ENCODE measurements around the gene WAS.

- TF ChIP-seq POLR2A (IDR thresholded peaks at IDR 0.05) (no peak), CTCF (IDR thresholded peaks at IDR 0.05) (no peak)
Observed at GRCh38 chrX:48694776-48695533, 11.4 kb downstream of the WAS start.
